Measurements from ENCODE around the gene OCRL. TPM values are rescaled to one million over a fixed set of nuclear protein-coding genes. Genes with fewer than 3 reads are reported as not detected.

OCRL gene
- total RNA-seq, 1 donor from 2014 or later = 7.5 TPM

GRCh38 chrX:129622757-129623301, 82.8 kb downstream of the OCRL start:
- TF ChIP-seq CTCF (IDR thresholded peaks at IDR 0.05) = no peak
- intact Hi-C loops (cut with micrococcal nuclease) = no loop called here
- Mint-ChIP-seq H3K4me3 (no peak overlapping the region), H3K27me3 (no peaks in the 10 kb centered on the region), H3K9me3 (no peaks in the 10 kb centered on the region), H3K4me1 (no peaks in the 10 kb centered on the region), H3K27ac (no peak overlapping the region), H3K36me3 (ENCODE audit: low read depth) (no peaks in the 10 kb centered on the region)
- DNase-seq = no peak
- ChIA-PET CTCF (no interaction called here), POLR2A (no interaction called here)
- no peak for ATAC-seq (ENCODE audit: low read depth)

- Mint-ChIP-seq H3K4me1 (no peaks in the 10 kb centered on the region), H3K27me3 (no peaks in the 10 kb centered on the region), H3K4me3 (no peak overlapping the region), H3K9me3 (no peaks in the 10 kb centered on the region), H3K36me3 (ENCODE audit: low read depth) (no peaks in the 10 kb centered on the region), H3K27ac (no peak overlapping the region)
- ChIA-PET POLR2A (no interaction called here), CTCF (no interaction called here)
- DNase-seq (no peak), ATAC-seq (ENCODE audit: low read depth) (no peak)
- no peak for TF ChIP-seq CTCF (IDR thresholded peaks at IDR 0.05)
- intact Hi-C loops (cut with micrococcal nuclease) = no loop called here
These were observed 86.0 kb downstream of the OCRL start for GRCh38 chrX:129626026-129626425.

- intact Hi-C loops (cut with micrococcal nuclease) = no loop called here
- no peak for ATAC-seq (ENCODE audit: low read depth)
These were observed 89.8 kb downstream of the OCRL start for GRCh38 chrX:129629837-129630236.

GRCh38 chrX:129631849-129632248, 91.8 kb downstream of the OCRL start:
- intact Hi-C loops (cut with micrococcal nuclease) = no loop called here
- POLR2A ChIA-PET = no interaction called here
- Mint-ChIP-seq H3K9me3 (no peaks in the 10 kb centered on the region), H3K4me3 (no peak overlapping the region), H3K27ac (no peak overlapping the region), H3K36me3 (ENCODE audit: low read depth) (no peaks in the 10 kb centered on the region), H3K27me3 (no peaks in the 10 kb centered on the region), H3K4me1 (no peaks in the 10 kb centered on the region)
- TF ChIP-seq CTCF (IDR thresholded peaks at IDR 0.05) = no peak
- ATAC-seq (ENCODE audit: low read depth) = no peak
- DNase-seq = no peak
- CTCF ChIA-PET = no interaction called here

More at GRCh38 chrX:129629837-129630236, 89.8 kb downstream of the OCRL start:
- DNase-seq = no peak
- Mint-ChIP-seq H3K27me3 (no peaks in the 10 kb centered on the region), H3K4me1 (no peaks in the 10 kb centered on the region), H3K36me3 (ENCODE audit: low read depth) (no peaks in the 10 kb centered on the region), H3K9me3 (no peaks in the 10 kb centered on the region), H3K4me3 (no peak overlapping the region), H3K27ac (no peak overlapping the region)
- ChIA-PET CTCF (no interaction called here), POLR2A (no interaction called here)
- TF ChIP-seq CTCF (IDR thresholded peaks at IDR 0.05) = no peak

GRCh38 chrX:129632443-129632842, 92.4 kb downstream of the OCRL start:
- CTCF ChIA-PET = no interaction called here
- no peak for DNase-seq
- intact Hi-C loops (cut with micrococcal nuclease) = no loop called here
- POLR2A ChIA-PET = no interaction called here
- TF ChIP-seq CTCF (IDR thresholded peaks at IDR 0.05) = no peak
- no peaks in the 10 kb centered on the region for H3K4me1 Mint-ChIP-seq
- no peaks in the 10 kb centered on the region for H3K36me3 Mint-ChIP-seq (ENCODE audit: low read depth)
- H3K4me3 Mint-ChIP-seq = no peak overlapping the region
- no peak for ATAC-seq (ENCODE audit: low read depth)
- no peaks in the 10 kb centered on the region for H3K9me3 Mint-ChIP-seq
- H3K27me3 Mint-ChIP-seq = no peaks in the 10 kb centered on the region
- H3K27ac Mint-ChIP-seq = no peak overlapping the region

Measured in activated B cell treated with CpG ODN at 0.5 μM for 24 hours (primary cell).